Measurements from ENCODE around the gene RAB27A.

Gene RAB27A

DNA sequence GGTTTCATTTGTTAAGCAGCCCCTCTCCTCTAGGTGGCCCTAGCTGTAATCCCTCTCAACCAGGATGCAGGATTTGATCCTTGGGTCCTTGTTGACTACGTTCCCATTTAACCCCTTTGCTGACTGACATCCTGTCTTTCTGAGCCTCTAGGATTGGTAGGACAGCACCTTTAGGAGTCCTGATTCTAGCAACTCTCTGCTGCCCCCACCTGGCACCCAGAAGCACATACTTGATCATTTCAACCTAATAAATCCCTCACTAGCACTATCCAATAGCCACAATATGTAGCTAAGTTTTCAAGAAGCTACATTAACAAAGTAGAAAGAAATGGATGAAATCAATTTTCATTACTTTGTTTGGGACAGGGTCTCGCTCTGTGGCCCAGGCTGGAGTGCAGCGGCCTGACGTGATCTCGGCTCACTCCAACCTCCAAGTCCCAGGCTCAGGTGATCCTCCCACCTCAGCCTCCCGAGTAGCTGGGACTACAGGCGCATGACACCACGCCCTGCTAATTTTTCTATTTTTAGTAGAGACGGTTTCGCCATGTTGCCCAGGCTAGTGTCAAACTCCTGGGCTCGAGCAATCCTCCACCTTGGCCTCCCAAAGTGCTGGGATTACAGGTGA is 121.2 kb downstream of the RAB27A start:
- H3K4me3 ChIP-seq (ENCODE audit: low read depth in 1 of 2, low read length in 2 of 2): no peak overlapping the region
- H3K9me3 ChIP-seq (ENCODE audit: control insufficient read depth in 1 of 2, low read length in 2 of 2): no peaks in the 10 kb centered on the region

DNA sequence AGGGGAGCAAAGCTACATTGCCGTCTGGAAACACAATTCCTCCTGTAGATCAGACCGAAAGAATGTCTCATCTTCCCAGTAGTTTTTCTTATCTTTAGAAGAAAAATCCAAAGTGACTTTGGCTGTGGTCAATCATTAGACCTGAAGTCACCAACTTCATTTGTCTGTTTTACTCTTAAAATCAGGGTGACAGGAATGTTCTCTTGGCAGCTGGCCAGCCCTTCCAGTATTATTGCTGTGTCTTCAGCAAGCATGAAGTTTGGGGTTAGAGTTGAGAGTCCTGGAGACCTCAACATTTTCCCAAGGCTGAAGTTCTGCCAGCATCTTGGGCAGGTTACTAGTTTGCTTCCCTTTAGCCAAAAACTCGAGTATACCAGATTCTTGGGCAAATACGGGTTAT is 125.3 kb downstream of the RAB27A start:
- H3K36me3 ChIP-seq (ENCODE audit: control insufficient read depth in 1 of 2, insufficient read depth in 2 of 2, low read length in 2 of 2): no peaks in the 10 kb centered on the region
- no peak overlapping the region for H3K27ac ChIP-seq (ENCODE audit: low read length)
- no peak overlapping the region for H3K4me3 ChIP-seq (ENCODE audit: low read depth in 1 of 2, low read length in 2 of 2)
- H3K9me3 ChIP-seq (ENCODE audit: control insufficient read depth in 1 of 2, low read length in 2 of 2): no peaks in the 10 kb centered on the region
- no peaks in the 10 kb centered on the region for H3K27me3 ChIP-seq (ENCODE audit: low read depth, low read length)
- no peaks in the 10 kb centered on the region for H3K4me1 ChIP-seq (ENCODE audit: control insufficient read depth in 1 of 2, insufficient read depth in 2 of 2, low read length in 2 of 2)

More for the DNA sequence above, 121.2 kb downstream of the RAB27A start:
- Histone ChIP-seq H3K4me1 (ENCODE audit: control insufficient read depth in 1 of 2, insufficient read depth in 2 of 2, low read length in 2 of 2) (no peaks in the 10 kb centered on the region), H3K36me3 (ENCODE audit: control insufficient read depth in 1 of 2, insufficient read depth in 2 of 2, low read length in 2 of 2) (no peaks in the 10 kb centered on the region), H3K27ac (ENCODE audit: low read length) (no peak overlapping the region), H3K27me3 (ENCODE audit: low read depth, low read length) (no peaks in the 10 kb centered on the region)

All from muscle layer of duodenum (tissue), 2 donors.